ENCODE data around the gene PKD2.

- TF ChIP-seq CTCF (IDR thresholded peaks at IDR 0.05 in 4 of 5, conservative IDR thresholded peaks at IDR 0.05 in 1 of 5) (no peak), POLR2A (IDR thresholded peaks at IDR 0.05) (no peak)
Measured at GRCh38 chr4:88030565-88031310, 23.3 kb downstream of the PKD2 start.

All from gastrocnemius medialis (tissue), 4 donors.